Stimulated activated CD8-positive, alpha-beta memory T cell treated with anti-CD3 and anti-CD28 coated beads, Interleukin-4, amount 100 ng/mL, for 48 hours (primary cell): ENCODE results near the gene PDGFD.

ENCODE experiments used
- DNase-seq: peaks from one replicate; pipeline ENCODE4 v3.0.0-alpha.2; 2020

PDGFD gene

DNA sequence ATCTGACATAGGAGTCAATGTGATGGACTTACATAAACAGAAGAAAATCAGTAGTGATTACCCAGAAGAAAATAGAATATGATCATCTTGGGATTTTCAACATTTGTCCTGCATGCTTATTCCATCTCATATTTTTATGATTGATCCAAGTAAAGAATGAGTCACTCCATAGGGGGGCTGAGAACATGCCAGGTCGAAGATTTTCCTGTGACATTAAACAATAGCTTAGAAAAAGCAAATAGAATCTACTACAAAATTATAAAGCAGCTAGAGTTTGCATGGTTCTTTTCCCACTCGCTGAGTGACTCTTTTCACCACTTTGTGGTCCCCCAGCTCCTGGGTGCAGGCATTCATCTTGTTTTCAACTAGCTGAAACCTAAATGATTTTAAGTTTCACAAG, 71.2 kb downstream of the PDGFD start:
- DNase-seq: no peak

DNA sequence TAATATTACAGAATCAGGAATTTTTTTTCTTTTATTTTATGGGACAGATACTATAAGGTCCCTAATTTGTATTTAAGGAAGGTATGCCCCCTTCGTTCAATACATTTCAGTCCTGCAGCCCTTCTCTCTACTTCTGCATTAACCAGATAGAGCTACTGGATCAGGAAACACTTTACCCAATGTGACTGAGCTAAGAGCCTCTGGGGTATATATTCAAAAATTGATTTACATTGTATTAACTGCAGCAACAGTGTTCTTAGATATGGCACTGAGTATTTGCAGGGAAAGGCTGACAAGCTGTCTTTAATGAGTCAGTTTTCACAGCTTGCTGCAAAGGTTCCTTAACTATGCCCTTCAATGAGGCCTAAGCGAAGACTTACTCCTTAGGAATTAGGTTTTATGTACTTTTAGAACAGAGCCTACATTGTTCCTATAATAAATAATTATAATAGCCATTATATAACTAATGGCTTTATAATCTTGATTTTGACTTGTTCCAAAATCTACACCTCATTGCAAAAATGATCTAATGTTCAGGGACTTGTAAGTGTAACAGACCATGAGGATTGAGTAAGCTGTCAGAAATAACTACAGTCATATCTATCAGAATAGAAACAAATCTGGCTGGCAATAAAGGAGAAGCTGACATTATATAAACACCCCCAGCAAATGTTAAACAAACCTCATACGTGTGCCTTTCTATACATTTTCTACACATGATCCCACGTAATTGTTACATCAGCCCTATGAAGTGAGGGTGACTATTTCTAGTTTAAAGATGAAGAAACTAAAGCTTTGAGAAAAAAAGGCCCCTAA, 72.5 kb downstream of the PDGFD start:
- DNase-seq: no peak

GRCh38 chr11:104090767-104091166, 73.2 kb downstream of the PDGFD start:
- DNase-seq: no peak

GRCh38 chr11:104089481-104089880, 74.5 kb downstream of the PDGFD start:
- no peak for DNase-seq

GRCh38 chr11:104086621-104087020, 77.3 kb downstream of the PDGFD start:
- no peak for DNase-seq

GRCh38 chr11:104078995-104079394, 85.0 kb downstream of the PDGFD start:
- DNase-seq: no peak

DNA sequence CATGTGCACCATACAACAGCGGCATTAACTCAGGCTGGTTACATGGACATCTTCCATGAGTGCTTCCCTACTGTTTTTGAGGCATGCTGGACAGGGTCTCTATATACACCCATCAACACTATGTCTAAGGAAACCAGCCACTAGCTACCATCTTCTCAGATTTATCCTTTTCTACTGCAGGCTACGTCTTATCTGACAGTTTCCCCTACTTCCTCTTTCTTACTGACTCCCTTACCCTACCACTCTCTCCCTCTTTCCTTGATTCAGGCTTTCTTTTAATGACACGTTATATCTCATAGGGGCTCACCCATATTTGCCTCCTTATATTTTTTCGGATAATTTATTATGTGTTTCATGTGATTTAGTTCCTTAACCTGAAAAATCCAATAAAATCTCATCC, 85.7 kb downstream of the PDGFD start:
- DNase-seq: no peak

DNA sequence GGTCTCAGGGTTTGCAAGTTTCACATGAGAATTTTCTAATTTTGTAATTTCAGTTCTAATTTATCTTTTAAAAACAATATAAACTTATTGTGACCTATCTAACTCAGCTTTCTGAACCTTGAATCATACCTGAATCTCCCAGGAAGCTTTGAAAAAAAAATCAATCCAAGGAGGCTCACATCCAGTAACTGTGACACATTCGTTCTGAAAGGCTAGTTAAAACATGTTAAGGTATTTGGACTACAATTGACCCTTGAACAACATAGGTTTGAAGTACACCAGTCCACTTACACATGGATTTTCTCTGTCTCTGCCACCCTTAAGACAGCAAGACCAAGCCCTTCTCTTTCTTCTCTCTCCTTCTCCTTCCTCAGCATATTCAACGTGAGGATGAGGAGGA, 87.5 kb downstream of the PDGFD start:
- no peak for DNase-seq

DNA sequence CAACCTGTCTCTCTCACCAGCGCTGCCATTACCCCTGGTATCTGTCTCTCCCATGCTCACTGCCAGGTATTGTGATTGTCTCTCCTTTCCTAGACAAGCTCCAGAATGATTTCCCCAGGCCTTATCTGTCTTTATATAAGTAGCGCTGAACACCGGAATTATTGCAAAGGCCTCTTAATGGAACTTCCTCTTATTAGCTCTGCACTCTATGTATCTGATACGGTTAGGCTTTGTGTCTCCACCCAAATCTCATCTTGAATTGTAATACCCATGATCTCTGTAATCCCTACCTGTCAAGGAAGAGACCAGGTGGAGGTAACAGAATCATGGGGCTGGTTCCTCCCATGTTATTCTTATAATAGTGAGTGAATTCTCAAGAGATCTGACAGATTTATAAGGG, 88.2 kb downstream of the PDGFD start:
- no peak for DNase-seq

DNA sequence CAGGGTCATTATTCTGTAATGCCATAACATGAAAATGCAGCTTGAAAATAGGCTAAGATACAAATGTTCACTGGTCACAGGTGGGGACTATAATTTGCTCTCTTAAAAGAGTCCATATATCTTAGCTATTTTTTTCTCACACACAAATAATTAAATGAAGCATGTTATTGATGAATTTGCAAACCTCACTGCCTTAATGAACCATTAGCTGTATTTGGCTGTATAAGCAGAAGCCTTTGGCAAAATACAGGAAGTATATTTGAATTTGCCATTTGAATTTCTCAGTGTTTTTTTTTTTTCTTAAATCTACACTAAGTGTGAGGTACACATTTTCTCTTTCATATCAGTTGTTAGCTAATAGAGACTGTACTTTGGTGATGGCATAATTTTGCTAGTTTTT, 88.9 kb downstream of the PDGFD start:
- no peak for DNase-seq

- no peak for DNase-seq
Observed at GRCh38 chr11:104073950-104074705, 89.8 kb downstream of the PDGFD start.

- no peak for DNase-seq
Observed at GRCh38 chr11:104067534-104067933, 96.4 kb downstream of the PDGFD start.

- no peak for DNase-seq
Observed at GRCh38 chr11:104064034-104064630, 99.8 kb downstream of the PDGFD start.

DNA sequence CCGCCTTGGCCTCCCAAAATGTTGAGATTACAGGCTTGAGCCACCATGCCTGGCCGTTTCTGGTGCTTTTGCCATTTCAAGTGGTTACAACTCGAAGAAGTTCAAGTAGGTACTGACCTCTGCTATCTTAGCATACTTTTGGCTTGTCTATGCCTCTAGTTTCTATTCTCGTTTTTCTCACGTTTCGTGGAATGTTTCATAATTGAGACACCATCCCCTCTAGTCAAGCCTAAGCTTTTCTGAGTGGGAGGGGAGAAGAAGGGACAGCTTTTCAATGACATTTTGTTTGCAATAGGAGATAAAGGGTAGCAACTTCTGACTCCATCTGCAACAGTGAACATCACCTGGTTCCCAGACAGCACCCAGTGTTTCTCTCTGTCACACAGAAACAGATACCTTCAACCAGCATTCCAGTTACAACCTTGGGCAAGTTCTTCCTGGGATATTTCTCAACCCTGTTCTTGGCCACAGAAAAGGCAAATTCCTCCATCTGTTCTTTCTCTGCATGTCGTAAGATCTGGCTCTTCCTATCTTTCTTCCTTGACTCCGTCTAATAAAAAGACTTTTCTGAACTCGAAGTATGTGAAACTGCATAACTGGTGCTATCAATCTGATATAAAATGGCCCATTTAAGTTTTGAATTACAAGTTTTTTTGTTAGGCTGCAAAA, 102.0 kb downstream of the PDGFD start:
- DNase-seq: no peak

- no peak for DNase-seq
Observed at GRCh38 chr11:104060820-104061219, 103.1 kb downstream of the PDGFD start.

DNA sequence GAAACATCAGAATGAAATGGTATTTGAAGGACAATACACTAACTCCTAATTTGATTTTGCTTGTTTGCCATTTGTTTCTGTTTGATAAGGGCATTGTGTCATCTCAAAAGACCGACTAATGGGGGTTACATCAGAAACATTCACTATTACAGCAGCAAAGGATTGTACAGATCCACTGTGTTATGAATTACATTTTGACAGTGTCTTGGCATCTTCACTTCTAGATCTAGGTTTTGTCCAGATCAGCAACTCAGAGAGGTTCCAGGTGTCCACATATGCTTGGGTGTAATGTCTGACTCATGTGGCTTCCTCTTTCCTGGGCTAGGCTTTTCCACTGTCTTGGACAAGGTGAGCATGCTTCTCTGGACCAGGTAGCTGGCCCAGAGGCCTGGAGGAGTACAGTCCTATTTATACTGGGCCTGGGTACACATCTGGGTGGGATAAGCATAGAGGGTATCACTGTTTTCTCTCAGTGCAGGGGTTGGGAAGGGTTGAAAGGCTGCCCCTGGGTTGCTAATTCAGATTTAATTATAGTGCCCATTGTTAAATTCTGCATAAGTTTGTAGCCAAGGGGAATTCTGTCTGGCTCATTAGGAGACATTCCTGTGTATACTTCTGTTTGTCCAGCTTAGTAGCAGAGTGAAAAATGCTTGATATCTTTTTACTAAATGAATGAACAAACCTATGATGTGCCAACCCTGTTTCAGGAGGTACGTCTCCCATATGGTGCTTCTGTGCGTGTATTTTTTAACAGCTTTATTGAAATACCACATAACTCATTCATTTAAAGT, 103.7 kb downstream of the PDGFD start:
- no peak for DNase-seq

- no peak for DNase-seq
Observed at GRCh38 chr11:104058680-104059079, 105.3 kb downstream of the PDGFD start.

DNA sequence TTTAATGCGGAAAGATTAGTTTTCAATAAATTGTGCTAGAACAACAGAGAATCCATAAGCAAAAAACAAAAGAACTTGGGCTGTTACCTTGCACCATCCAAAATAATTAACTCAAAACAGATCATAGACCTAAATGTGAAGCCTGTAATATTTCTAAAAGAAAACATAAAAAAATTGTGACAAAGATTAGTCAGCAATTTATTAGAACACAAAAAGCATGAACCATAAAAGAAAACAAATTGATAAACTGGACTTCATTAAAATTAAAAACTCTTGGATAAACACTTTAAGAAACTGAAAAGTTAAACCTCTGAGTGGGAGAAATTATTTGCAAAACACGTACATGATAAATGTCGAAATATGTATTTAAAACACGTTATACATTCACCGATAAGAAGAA, 106.0 kb downstream of the PDGFD start:
- no peak for DNase-seq

DNA sequence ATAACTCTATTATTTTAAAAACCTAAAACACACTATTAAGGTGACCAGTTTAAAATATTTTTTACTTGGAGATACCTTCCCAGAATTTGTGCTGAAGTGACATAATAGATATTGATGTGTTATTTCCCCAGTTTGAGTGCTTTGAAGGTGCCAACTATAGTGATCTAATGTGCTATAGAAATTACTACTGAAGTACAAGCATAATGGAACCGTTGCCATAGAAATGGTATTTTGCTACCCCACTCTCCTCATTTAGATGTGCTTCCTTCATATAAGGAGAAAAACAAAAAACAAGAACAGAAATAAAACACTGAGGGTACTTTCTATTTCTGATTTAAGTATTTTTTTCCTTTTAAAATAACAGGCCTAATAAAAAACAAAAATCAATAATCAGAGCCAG, 108.4 kb downstream of the PDGFD start:
- no peak for DNase-seq

DNA sequence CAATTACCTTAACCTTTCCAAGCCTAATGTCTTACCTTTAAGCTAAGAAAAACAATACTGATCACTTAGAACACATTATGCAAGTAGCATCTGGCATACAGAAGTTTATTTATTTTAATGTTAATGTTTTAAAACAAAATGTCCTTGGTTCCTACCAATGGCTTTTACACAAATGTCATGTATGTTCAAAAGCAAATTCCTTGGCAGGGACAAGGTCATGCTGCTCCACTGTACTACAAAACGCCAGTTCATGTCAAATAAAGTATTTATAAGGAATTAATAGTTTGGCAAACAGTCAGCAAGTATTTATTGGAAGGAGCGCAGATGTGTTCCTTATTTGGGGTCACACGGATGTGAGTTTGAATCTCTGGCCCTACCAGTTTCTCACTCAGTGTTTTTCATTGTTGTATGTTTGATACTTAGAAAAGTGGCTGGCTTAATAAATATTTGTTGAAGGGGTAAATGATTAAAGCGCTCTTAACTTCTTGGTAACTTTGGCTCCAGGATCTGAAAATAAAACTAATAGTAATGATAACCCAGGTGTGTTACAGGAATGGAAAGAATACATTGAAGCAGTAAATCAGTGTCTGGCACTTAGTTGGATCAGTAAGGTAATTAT, 108.9 kb downstream of the PDGFD start:
- no peak for DNase-seq

DNA sequence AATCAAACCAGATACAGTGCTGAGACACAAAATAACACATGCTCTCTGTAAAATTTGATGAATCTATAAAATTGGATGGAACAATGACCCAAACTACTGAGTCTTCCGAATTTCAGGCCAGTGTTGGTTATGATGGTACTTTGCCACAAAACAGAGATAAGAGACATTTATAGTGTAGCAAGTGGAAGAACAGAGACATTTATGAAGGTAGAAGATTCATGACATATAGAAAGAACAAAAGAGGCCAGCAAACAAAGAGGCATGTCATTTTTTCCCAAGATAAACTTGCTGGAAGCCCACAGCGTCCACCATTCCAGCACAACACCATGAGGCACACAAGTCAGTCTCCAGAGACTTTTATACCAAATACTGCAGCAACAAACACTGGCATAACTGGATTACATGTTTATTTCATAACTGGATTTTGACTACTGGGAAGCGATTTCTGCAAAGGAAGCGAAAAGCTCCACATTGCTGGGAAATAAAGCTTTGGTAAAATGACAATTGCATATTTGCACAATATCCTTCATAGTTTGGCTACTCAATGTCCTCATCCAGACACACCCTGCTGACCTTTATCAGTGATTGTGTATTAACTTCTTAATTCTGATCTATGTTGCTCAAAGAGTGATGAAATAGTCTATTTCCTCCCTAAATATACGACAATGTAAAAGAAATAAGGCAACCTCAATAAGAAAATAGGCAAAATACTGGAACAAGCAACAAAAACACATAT, 110.0 kb downstream of the PDGFD start:
- DNase-seq: no peak
